Stimulated activated CD8-positive, alpha-beta memory T cell treated with anti-CD3 and anti-CD28 coated beads, Interleukin-4, amount 100 ng/mL, for 4 hours (primary cell): ENCODE data around the gene ZNF892.
"Not testable (repeated sequence)": the region's sequence is repeated elsewhere in the genome, so short reads cannot be mapped to it uniquely, and the experiment has no call there.

ENCODE experiments used
- DNase-seq, 2 donors: peaks; one replicate each; pipeline ENCODE4 v3.0.0-alpha.2; 2020; ENCODE audit warnings: low read depth in 2 of 2, low spot score in 1 of 2

The ZNF892 gene

DNA sequence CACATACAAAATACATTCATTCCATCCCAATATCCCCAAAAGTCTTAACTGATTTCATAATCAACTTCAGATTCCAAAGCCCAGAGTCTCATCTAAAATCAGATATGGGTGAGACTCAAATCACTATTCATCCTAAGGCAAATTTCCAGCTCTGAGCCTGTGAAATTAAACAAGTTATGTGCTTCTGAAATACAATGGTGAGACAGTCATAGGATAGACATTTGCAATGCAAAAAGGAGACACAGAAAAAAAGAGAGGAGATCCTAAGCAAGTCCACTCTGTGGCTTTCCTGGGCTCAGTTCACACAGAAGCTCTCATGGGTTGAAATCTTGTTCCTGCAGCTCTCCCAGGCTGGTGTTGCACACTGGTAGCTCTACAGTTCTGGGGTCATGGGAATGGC, 18.3 kb downstream of the ZNF892 start:
- no peak for DNase-seq

DNA sequence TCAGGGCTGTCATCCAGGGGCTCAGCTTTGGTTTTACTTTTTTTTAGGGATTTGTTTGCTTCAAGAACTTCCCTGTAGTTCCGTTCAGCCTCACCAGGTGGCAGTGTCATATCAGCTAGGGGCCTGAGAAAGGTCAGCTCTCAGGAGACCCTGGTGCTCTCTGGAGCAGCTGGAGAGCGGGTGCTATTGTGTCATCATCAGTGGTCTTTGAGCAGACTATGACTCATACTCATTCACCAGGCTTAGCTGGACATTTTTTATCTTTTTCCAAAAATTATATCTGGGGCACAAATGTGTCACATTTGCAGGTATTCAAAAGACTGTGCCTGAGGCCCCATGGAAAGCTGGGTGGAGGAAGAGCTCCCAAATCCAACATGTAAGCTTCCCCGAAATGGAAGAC, 24.4 kb downstream of the ZNF892 start:
- DNase-seq: no peak

DNA sequence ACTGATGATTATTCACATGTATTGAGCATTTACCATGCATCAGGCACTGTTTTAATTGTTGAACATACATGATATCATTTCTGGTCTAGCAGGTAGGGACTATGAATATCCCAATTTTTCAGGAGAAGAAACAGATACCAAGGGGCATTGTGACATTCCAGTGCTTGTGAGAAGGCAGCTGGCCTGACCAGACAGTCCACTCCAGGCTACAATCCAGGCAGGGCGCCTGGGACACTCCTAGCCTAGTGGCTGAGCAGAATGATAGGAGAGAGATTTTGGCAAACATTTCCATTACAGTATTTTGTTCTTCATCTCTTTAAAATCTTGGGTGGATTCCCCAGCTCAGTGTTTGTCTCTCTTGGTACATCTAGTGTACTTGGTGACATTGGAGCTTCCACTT, 24.9 kb downstream of the ZNF892 start:
- no peak for DNase-seq

DNA sequence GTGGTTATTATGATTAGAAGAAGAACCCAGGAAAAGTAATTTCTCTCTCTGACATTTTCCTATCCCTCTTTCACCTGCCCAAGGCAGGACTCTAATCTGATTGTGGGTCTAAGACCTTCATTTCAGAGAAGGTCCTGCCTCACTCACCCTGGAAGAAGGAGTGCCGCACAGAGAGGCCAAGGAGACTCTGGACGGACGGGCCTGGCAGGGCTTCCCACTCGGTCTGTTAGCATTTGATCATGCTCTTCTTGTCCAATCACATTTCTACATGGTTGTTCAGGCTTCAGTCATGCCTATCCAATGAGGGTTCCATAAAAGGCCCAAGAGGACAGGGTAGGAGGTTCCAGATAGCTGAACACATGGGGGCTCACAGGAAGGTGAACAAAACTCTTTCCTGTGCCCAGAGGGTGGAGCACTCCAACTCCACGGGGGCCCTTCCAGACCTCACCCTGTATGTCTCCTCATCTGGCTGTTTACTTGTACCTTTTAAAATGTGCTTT, 27.0 kb downstream of the ZNF892 start:
- DNase-seq: no peak

DNA sequence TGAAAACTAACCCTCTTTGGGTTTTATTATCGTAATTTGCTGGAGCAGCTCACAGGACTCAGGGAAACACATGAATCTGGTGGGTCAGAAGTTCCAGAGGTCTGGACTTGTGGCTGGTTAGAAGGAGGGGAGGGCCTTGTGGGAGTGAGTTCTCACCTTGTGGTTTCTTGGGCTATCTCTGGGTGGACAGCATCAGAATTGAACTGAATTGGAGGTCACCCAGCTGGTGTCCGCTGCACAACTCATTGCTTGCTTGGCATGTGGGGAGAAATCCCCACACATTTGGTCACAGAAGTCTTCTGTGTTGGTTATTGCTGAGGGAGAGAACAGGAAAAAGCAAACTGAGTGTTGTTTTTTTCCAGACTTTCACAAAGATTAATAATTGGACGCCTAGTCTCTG, 27.5 kb downstream of the ZNF892 start:
- DNase-seq: no peak

DNA sequence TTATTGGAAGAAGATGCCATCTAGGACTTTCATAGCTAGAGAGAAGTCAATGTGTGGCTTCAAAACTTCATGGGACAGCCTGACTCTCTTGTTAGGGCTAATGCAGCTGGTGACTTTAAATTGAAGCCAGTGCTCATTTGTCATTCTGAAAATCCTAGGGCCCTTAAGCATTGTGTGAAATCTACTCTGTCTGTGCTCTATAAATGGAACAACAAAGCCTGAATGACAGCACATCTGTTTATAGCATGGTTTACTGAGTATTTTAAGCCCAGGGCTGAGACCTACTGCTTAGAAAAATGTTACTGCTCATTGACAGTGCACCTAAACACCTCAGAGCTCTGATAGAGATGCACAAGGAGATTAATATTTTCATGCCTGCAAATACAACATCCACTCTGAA, 30.8 kb downstream of the ZNF892 start:
- no peak for DNase-seq

DNA sequence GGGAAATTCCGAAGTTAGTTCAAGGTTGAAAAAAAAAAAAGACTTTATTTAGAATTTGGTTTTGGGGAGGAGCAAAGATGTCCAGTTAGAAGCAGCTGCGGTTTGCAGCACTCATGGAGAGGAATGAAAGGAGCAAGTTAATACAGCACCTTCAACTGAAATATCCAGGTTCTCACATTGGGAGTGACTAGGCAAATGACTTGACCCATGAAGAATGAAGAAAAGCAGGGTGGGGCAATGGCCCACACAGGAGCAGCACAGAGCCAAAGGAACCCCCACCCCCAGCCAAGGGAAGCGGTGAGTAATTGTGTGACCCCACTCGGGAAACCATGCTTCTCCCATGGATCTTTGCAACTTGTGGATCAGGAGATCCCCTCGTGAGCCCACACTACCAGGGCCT, 32.8 kb downstream of the ZNF892 start:
- no peak for DNase-seq

DNA sequence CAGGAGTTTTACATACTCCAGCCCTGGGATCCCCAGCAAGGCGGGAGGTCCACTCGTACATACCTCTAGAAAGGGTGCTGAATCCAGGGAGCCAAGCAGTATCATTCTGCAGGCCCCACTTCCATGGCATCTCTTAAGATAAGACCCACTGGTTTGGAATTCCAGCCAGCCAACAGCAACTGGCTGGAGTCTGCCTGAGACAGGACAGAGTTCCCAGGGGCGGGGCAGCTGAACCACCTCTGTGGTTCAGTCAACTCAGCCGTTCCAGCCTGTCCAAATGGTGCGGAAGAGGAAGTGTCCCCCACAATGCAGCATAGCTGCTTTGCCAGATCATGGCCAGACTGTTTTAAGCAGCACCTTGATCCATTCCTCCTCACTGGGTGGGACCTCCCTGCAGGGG, 33.2 kb downstream of the ZNF892 start:
- DNase-seq: no peak

DNA sequence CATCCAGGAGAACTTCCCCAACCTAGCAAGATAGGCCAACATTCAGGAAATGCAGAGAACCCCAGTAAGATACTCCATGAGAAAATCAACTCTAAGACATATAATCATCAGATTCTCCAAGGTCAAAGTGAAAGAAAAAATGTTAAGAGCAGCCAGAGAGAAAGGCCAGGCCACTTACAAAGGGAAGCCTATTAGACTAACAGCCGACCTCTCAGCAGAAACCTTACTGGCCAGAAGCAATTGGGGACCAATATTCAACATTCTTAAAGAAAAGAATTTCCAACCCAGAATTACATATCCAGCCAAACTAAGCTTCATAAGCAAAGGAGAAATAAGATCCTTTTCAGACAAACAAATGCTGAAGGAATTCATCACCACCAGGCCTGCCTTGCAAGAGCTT, 34.8 kb downstream of the ZNF892 start:
- DNase-seq: not testable (repeated sequence)
